GM20000 (cell line): ENCODE results near the gene PHF1.

Experiments
- DNase-seq: peaks from one replicate; pipeline ENCODE4 v3.0.0; 2012; ENCODE audit warnings: low spot score
- TF ChIP-seq, protein P1 (sequence below): IDR thresholded peaks from 2 replicates; pipeline ENCODE4 v1.5.1; 2012; ENCODE audit warnings: mild to moderate bottlenecking, control low read depth; ENCODE audit errors: extremely low read depth, missing control alignments

Gene PHF1

DNA sequence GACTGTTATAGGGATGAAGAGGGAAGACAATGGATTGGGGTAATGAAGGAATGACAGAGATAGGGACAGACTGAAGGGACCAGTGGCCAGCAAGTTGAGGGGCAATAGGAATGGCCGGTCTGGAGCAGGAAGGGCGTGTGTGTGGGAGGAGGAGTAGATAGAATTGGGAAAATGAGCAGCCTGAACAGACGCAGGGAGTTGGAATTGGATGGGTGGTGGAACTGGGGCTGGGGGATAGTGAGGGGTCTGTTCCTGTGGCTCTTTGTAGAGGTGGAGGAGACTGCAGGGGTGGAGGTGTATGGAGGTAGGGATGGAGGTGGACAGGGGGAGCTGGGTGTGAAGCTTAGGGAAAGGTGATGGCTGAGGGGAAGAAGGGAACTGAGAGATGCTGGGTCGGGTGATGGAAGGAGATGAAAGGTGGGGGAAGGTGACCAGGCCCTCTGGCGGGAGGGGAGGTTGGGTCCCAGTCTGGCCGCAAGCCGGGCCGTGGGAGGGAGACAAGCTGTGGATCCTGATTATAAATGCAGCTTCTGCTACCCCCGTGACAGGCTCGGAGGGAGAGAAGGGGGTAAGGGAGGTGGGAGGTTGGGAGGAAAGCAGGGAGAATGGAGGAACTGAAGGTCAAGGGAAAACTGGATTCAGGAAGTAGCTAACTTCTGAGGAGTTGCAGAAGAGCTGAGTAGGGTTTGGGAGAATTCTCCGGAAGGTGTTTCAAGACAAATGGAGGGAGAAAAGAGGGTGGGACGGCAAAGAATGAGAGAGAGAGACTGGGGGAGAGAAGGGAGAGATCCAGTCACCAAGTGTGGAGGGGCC, 14.2 kb downstream of the PHF1 start:
- DNase-seq = peak; percentile 35
- TF ChIP-seq, protein P1, sequence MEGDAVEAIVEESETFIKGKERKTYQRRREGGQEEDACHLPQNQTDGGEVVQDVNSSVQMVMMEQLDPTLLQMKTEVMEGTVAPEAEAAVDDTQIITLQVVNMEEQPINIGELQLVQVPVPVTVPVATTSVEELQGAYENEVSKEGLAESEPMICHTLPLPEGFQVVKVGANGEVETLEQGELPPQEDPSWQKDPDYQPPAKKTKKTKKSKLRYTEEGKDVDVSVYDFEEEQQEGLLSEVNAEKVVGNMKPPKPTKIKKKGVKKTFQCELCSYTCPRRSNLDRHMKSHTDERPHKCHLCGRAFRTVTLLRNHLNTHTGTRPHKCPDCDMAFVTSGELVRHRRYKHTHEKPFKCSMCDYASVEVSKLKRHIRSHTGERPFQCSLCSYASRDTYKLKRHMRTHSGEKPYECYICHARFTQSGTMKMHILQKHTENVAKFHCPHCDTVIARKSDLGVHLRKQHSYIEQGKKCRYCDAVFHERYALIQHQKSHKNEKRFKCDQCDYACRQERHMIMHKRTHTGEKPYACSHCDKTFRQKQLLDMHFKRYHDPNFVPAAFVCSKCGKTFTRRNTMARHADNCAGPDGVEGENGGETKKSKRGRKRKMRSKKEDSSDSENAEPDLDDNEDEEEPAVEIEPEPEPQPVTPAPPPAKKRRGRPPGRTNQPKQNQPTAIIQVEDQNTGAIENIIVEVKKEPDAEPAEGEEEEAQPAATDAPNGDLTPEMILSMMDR = no peak

- DNase-seq = peak; percentile 91
- TF ChIP-seq, protein P1 = peak; percentile 52
Observed at GRCh38 chr6:33425668-33426577, 15.1 kb downstream of the PHF1 start.

- DNase-seq = peak; percentile 58
- TF ChIP-seq, protein P1 = no peak
Observed at GRCh38 chr6:33426590-33427511, 16.0 kb downstream of the PHF1 start.

- peak; percentile 81 for DNase-seq
- TF ChIP-seq, protein P1 = no peak
Observed at GRCh38 chr6:33427585-33428223, 16.9 kb downstream of the PHF1 start.

DNA sequence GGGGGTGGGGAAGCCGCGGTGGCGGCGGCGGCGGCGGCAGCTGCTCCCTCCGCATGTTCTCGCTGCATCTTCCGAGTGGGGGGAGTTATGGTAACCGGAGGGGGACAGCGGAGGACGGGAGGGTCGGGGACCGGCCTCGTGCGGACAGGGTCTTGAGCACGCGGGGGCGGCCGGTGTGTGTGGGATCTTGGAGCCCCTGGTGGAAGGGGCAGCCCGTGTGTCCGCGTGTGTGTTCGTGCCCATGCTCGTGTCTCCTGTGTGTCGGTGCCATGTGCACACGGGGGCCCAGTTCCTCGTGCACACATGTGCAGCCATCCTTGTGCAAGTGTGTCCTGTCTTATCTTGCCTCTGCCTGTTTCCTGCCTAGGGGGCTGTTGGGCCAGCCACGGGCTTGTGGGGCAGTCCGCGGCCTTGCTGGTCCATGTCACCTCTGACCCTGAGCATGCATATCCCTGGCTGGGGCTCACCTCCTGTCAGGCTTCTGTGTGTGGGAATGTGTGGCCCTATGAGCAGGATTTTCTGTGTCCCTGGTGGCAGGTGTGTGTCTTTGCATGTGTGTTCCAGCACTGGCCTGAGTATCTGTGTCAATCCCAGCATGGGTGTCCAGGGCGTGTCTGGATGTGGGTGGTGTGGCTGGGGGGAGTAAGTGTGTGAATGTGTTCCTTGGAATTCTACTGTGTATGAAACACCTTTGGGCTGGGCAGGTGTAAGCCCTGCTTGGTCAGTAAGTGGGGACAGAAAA, 17.6 kb downstream of the PHF1 start:
- peak; percentile 66 for DNase-seq
- TF ChIP-seq, protein P1 = no peak
